Stimulated activated CD8-positive, alpha-beta memory T cell treated with anti-CD3 and anti-CD28 coated beads, Interleukin-12 subunit alpha, Interleukin-12 subunit beta, amount 100 ng/mL, for 4 hours (primary cell): Measurements from ENCODE around the gene GSN.
A peak's percentile ranks its signal among the peaks of the same experiment; 100 is the strongest.

ENCODE experiments used
- DNase-seq: peaks from one replicate; pipeline ENCODE4 v3.0.0-alpha.2; 2020; ENCODE audit warnings: low read depth

Gene GSN

DNA sequence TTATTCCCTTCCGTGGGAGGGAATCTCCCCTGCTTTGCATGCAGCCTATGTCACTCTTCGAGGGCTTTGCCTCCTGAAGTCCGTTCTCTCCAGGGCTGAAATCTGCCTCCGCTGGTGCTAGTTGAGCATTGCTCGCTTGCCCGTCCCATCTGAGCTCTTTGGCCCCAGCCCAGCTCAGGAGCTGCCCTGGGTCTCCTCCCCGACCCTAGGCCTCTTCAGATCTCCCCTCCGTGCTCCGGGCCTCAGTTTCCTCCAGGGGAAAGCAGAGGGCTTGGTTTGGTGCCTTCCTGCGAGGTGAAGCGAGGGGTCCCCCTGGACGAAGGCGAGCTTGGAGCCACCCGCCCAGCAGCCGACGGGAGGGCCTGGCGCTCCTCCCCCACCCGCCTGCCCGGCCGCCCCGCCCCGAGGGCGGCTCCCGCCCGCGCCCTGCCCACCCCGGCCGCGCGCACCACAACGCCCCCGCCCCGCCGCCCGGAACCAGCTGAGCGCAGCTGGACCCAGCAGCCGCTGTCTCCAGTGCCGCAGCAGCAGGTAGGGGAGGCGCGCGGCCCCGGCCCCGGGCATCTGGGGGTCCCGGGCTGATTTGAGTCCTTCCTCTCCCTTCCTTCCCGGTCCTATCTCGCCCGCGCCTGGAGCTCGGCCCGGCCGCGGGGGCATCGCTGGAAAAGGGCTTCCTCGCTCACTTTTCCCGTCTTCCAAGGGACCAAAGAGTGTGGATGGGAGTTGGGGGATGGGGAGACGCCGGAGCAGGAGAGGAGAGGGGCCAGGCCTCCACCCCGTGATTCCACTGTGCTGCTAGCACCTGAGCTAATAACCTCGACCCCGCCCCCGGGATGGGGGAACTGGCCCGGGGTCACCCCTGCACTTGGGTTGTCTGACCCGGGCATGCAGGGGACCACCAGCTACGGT is at the start of gene GSN:
TSS of gene GSN (plus strand) at position 474 of the 909 bp plus-strand sequence. CDS start 33,810 bp downstream, outside the sequence.
- peak; percentile 35 for DNase-seq

DNA sequence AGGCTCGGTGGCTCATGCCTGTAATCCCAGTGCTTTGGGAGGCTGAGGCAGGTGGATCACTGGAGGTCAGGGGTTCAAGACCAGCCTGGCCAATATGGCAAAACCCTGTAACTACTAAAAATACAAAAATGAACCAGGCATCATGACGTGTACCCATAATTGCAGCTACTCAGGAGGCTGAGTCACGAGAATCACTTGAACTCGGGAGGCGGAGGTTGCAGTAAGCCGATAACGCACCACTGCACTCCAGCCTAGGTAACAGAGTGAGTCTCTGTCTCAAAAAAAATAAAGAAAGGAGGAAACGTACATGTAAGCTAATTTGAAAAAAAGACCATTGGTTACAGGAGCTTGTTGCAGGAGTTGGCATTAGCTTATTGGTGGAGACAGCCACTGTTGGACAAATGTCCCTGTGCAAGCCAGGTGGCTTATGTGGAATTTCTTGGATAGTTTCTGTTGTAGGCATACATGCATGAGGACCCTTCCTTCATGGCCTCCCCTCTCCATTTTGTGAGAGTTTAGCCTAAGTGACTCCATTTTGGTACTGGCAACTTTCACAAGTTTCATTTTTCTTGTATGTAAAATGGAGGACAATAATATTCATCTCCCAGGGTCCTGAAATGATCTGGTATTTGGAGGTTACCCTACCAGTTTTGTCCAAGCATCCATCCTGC is 49.5 kb upstream of the GSN start:
- no peak for DNase-seq

DNA sequence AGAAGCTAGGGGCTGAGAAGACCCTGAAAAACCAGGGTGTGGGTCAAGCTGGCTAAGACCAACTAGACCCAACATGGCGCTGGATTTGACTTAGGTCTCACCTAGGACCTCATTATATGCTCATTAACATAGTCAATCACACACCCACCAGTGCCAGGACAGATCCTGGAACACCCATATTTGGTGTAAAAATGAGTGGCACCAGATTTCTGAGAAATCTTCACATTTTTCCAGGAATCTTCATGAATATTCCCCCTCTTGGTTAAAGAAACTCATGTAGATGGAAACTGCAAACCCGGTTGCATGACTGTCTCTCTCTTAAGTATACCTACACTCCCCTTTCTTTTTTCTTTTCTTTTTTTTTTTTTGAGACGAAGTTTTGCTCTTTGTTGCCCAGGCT is 48.4 kb upstream of the GSN start:
- no peak for DNase-seq

DNA sequence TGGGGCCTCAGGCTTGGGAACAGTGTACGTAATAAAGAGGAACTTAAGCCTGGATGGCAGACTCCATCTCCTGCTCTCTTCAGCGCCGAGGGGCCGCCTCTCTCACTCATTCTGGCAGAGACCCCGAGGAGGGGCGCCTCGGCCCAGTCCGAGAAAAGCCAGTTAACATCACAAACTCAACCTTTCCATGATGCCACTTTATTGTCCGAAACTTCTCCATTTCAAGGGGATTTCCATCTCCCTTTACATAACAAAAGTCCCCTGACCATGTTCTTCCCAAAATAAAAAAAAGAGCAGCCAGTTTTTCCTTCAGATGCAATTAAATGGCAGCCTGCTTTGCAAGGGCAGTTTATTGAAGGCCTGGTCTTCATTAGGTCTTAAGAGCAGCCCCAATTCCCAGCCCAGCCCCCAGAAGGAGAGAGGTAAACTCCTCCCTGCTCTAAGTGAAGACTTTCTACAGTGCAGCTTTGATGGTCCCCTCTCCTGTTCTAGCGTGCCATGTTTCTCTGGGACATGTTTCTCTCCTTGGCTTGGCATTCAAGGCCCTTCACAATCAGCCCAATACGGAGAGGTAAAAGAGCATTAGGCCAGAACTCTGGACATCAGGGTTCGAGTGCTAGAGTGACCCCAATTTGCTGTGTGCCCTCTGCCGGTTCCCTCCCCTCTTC is 46.8 kb upstream of the GSN start:
- no peak for DNase-seq

DNA sequence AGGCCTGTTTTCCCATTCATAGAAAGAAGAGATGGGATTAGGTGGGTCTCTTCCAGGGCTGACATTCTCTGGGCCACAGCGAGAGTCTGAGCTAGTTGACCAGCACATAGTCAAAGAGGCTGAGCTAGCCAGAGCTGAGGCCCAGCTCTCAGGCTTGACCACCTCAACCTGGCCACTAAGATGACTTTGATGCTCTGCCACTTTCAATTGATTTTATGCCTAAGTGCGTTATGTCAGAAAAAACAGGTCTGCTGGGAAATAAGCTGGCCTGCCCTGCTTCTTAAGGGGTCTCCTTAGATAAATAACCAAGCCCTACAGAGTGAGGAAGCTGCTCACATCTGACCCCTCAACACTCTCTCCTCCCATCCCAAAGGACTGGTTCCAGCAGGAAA is 46.3 kb upstream of the GSN start:
- no peak for DNase-seq

DNA sequence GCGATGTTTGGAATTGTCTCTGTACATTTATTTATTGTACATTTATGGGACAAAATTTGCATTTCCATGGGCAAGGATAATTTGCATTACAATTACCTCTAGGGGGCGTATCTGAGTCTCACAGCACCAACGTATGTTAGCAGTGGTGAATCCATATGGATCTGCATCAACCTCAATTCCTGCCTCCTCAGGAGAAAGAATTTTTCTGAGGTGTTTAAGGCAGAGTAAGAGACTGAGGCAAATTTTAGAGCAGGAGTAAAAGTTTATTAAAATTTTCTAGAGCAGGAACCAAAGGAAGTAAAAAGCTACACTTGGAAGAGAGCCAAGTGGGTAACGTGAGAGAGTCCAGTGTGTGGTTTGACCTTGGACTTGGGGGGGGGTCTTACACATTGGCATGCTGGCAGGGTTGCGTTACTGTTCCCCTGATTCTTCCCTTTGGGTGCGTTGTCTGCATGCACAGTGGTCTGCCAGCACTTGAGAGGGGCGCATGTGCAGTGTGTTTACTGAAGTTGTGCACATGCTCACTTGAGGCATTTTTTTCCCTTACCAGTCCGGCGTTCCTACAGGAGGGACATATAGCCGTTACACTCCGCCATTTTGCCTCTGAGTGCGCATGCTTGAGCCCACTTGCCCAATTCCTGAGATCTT is 45.3 kb upstream of the GSN start:
- no peak for DNase-seq

DNA sequence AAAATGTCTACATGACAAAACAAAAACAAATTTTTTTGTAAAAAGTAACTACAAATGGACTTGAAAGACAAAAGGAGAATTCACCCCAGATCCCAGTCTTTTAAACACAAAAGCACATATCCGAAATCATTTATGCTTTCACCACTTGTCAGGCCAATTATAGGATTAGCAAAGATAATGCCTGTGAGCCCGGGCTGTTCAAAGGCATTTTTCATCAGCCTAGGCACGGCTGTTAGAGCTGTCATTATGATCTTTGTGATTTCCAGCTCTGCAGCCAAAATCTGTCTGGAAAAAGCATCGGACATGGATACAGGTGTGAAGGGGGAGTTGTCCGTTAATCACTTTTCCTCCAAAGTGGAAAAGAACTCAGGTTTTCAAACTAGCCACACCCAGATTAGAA is 42.7 kb upstream of the GSN start:
- no peak for DNase-seq

DNA sequence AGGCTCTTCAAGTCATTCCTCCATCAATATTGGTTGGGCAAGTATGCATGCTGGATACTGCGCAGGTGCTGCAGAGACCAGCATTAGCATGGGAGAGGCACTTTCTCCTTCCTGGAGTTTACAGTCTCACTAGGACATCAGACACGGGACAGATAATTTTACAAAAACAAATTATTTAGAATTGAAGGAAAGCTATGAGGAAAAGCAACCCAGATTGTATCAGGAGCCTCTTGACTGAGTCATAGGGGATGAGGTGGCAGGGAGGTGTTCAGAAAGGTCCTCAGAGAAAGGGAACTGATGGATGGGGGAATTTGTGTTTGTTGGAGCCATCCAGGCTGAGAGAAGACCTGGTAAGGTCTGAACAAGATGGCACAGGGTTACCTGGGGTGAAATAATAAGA is 41.8 kb upstream of the GSN start:
- no peak for DNase-seq

DNA sequence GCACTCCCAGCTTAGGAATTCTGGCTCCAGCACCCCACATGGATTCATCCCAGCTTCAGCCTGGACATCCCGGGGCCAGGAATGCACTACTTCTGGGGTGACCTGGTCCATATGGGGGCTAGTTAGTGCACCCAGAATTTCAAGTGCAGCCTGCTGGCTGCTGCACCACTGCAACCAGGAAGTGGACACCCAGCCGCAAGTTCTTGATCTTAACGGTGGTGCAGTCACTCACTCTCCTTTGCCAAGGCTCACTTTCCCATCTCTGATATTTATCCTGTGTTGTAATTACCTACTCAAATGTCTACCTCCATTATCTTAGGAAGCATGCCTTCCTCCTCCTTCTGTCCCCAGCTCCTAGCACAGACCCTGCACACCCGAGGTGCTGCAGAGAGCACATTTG is 40.1 kb upstream of the GSN start:
- DNase-seq: no peak

DNA sequence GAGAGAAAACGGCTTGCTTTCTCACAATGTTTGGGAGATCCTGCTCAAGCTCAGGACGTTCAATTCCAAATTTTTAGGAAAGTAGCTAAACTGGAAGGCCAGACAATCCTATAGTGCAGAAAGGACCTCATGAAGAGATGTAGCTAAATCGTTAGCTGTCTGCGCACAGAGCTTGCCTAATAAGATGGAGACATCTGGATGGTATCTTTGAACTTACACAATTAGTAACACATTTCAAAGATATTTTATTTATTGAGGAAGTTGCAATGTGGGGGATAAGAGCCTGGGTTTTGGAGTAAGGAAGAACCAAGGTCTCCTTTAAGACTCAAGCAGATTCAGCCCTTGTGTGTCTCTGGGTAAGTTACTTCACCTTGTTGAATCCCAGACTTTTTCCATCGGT is 37.7 kb upstream of the GSN start:
- no peak for DNase-seq

DNA sequence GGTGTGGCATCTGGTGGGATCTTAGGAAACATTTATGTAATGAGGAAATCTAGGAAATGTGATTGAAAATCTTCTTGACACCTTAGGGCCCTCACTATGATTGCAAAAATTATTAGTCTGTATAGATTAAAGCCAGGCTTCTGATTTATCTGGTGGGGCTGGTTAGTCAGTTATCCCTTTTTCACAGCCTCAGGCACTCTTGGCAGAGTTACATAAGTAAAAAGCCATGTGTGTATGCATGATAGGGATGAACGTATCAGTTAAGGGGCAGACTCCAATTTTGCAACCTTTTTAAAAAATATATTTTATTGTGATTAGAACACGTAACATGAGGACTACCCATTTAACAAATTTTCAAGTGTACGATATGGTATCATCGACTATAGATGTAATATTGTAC is 35.7 kb upstream of the GSN start:
- DNase-seq: no peak

DNA sequence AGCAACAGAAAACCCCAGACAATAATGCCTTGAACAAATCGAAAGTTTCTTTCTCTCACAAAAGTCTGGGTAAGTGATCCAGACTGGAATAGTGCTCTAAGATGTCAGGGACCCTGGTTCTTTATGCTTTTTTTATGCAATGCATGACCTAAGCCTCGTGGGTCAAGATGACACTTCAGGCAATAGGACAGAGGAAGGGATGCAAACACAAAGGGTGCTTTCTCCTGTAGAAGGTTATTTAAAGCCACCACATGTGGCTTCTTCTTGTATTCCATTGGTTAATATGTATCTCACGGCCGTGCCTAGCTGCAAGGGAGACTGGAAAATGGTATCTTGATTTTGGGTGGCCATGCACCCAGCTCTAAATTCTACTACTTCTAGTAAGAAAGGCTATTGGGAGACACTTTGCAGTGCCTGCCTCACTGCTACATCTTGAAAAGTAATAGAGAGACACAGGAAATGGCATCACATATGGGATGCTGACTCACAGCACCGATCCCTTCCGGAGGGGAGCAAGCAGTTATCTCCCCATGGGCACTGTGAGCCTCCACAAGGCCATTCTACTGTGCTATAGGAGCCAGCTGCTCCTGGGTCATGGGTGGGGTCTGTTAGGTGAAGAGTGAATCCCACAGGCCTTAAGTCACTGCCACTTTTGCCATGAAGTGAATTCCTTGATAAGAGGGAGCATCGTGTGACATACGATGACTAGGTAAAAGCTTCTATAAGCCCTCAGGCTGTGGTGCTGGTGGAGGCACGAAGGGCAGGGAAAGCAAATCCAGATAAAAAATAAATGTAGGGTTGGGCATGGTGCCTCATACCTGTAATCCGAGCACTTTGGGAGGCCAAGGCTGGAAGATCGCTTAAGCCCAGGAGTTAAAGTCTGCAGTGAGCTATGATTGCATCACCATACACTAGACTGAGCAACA is 33.8 kb upstream of the GSN start:
- DNase-seq: no peak

DNA sequence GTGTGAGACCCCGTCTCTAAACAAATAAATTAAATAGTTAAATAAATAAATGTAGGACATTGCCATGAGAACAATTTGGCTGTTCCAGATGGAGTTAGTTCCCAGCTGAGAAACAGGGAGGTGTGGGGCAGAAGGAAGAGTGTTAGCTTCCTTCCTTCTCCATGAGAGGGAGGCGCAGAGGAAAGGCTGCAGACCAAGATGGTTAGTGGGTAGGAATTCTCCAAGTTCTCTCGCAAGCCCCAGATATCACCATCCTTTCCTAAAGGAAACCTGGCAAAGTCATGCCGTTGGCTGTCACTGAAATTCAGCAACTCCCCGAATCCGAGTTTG is 33.2 kb upstream of the GSN start:
- DNase-seq: no peak

DNA sequence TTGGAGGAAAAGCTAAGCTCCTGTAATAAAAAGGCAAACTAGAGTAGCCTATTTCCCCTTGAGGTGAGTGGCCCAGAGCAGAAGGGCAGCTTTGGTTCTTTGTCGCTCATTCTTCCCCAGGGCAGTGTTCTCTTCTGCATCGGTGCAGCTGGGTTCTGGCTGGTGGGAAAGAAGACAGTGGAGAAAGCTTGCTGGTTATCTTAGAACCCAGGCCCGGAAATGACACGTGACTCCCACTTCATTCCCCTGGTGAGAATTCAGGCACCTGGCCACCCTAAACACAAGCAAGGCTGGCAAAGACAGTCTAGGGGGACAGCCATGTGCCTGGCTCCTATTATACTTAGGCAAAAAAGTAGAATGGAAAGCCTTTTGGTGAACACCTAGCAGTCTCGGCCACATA is 32.5 kb upstream of the GSN start:
- DNase-seq: no peak

DNA sequence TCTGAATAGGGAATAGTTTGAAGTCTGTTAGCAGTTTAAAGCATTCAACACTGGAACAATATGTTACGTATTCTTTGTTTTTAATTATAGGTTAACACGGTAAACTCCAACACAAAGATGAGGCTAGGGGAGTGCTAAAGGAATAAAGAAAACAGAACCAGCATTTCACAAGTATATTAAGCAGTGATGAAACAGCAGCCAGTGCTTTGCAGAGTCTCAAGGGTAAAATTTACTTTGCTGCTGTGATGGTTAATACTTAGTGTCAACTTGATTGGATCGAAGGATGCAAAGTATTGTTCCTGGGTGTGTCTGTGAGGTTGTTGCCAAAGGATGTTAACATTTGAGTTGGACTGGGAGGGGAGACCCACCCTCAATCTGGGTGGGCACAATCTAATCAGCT is 30.0 kb upstream of the GSN start:
- DNase-seq: no peak

DNA sequence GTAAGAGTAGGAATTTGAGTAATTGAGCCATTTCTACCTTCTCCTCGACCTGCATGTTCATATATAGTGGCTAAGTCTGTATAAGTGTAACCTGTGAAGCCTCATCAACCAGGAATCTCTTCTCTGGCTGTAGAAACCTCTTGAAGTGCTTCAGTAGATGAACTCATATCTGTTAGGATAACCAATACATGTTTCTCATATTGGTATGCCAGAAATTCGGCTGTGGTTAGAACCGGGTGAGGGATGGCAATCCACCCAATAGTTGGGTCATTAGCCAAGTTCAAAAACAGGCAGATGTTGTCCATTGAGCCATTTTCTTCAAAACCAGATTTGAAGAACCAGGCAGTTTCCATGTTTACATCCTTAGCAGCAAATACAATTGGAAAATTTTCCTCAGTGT is 28.9 kb upstream of the GSN start:
- no peak for DNase-seq

DNA sequence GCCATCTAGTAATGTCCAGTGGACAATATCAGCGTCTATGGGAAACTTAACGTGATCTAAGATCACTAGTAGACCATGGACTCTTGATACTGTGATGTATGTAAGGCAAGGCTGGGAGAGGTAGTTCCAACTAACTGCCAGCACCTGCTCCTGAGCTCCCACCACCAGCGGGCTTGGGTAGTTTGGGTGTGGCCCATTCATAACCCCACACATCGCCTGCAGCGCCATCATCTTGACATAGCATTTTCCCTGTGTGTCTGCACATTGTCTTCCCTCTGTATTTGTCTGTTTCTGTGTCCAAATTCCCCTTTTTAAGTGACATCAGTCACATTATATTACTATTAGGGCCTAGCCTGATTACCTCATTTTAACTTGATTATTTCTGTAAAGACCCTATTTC is 28.1 kb upstream of the GSN start:
- DNase-seq: no peak

DNA sequence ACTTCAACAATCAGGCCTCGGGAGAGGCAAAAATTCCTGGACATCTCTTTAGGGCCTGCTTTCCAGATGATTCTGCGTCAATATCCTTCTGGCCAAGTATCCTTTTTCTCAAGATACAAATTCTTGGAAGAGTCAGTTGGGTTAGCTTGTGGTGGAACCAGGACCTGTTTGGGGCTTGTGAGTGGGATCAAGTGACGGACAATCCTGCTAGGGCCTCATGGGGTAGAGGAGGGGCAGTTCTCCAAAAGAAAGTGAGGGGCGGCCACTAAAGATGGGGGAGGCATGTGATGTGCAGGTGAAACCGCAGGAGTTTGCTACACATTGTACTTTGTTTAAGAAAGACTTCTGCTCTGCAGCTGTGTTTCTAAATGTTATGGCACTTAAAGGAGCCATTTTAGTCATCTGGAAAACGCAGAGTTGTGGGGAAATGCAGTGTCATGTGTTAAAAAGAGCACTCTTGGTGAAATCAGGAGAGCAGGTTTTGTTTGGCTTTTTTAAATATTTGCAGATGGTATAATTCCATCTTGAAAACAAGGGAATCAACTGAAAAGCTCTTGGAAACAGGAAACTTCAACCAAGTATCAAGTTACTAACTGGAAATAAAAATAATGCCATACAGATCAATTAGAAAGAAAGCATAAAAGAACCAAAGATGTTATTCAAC is 27.4 kb upstream of the GSN start:
- no peak for DNase-seq

DNA sequence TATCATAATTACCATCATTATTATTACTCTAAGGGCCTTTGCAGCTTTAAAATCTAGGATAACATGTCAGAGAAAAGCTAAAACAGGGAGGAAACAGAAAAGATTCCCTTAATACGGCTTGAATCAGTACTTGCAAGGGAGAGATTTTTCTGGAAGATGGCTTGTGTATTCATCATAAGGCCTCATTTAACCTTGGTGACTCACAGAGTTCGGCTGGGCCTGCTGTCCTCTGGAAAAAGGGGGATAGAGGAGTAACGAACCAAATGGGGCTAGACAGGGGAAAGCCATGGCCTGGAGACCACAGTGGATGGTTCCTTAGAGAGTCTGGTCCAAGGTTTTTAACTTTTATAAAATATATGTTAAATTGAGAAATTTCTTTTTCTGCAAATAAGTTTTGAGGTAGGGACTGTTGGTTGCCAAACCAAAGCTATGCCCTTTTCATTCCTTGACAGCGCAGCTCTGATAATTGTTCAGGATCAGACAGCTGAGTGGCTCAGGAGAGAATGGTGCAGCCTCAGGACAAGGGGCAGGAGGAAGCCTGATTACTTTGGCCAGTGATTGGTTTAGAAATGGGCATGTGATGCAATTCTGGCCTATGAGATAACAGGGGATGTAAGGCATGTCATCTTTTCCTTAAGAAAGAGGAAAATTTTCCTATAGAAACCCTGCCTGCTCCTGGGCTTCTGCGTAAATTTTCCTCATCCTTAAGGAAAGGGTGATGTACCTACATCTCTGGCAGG is 25.6 kb upstream of the GSN start:
- no peak for DNase-seq

DNA sequence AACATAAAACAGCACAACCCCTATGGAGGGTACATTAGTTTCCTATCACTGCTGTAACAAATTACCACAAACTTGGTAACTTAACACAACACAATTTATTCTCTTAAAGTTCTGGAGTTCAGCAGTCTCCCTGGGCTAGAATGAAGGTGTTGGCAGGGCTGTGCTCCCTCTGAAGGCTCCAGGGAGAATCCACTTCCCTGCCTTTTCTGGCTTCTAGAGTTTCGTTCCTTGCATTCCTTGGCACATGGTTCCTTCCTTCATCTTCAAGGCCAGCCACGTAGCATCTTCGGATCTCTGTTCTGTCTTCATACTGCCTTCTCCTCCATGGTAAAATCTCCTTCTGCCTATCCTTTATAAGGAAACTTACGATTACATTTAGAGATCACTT is 25.0 kb upstream of the GSN start:
- DNase-seq: no peak
